Measurements from ENCODE around the gene VPS37D. TPM values are rescaled to one million over a fixed set of nuclear protein-coding genes. Genes with fewer than 3 reads are reported as not detected.
A peak's percentile ranks its signal among the peaks of the same experiment; 100 is the strongest.

VPS37D gene
- total RNA-seq, 1 experiment from 2014 or later = 5.7 TPM

DNA sequence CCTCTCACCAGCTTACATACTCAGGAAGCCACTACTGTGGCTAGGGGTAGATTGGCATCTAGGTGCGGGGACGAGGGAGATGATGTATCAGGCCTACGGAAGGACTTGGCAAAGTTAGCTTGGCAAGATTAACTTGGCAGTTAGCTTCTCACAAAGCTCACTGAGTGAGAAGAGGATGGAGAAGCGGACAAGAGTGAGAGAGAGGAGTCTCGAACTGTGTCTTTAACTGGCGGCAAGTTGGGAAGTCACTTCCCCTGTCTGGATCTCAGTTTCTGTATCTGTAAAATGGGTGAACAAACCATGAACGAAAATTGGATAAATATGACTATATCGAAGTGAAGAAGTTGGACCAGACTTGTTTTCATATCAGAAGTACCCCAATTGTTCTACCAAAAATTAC, 33.8 kb upstream of the VPS37D start (continued):
- TF ChIP-seq, protein P1, sequence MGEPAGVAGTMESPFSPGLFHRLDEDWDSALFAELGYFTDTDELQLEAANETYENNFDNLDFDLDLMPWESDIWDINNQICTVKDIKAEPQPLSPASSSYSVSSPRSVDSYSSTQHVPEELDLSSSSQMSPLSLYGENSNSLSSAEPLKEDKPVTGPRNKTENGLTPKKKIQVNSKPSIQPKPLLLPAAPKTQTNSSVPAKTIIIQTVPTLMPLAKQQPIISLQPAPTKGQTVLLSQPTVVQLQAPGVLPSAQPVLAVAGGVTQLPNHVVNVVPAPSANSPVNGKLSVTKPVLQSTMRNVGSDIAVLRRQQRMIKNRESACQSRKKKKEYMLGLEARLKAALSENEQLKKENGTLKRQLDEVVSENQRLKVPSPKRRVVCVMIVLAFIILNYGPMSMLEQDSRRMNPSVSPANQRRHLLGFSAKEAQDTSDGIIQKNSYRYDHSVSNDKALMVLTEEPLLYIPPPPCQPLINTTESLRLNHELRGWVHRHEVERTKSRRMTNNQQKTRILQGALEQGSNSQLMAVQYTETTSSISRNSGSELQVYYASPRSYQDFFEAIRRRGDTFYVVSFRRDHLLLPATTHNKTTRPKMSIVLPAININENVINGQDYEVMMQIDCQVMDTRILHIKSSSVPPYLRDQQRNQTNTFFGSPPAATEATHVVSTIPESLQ (CRISPR knock-in tag; IDR thresholded peaks at IDR 0.05) = no peak
- no peak for TF ChIP-seq GRHL2 (CRISPR knock-in tag; IDR thresholded peaks at IDR 0.05; ENCODE audit: insufficient replicate concordance, severe bottlenecking)
- TF ChIP-seq JAZF1 (CRISPR knock-in tag; IDR thresholded peaks at IDR 0.05) = no peak
- no peak for TF ChIP-seq ZNF423 (CRISPR knock-in tag; IDR thresholded peaks at IDR 0.05)
- no peak for TF ChIP-seq TEAD1 (CRISPR knock-in tag; IDR thresholded peaks at IDR 0.05)
- TF ChIP-seq, protein P2, sequence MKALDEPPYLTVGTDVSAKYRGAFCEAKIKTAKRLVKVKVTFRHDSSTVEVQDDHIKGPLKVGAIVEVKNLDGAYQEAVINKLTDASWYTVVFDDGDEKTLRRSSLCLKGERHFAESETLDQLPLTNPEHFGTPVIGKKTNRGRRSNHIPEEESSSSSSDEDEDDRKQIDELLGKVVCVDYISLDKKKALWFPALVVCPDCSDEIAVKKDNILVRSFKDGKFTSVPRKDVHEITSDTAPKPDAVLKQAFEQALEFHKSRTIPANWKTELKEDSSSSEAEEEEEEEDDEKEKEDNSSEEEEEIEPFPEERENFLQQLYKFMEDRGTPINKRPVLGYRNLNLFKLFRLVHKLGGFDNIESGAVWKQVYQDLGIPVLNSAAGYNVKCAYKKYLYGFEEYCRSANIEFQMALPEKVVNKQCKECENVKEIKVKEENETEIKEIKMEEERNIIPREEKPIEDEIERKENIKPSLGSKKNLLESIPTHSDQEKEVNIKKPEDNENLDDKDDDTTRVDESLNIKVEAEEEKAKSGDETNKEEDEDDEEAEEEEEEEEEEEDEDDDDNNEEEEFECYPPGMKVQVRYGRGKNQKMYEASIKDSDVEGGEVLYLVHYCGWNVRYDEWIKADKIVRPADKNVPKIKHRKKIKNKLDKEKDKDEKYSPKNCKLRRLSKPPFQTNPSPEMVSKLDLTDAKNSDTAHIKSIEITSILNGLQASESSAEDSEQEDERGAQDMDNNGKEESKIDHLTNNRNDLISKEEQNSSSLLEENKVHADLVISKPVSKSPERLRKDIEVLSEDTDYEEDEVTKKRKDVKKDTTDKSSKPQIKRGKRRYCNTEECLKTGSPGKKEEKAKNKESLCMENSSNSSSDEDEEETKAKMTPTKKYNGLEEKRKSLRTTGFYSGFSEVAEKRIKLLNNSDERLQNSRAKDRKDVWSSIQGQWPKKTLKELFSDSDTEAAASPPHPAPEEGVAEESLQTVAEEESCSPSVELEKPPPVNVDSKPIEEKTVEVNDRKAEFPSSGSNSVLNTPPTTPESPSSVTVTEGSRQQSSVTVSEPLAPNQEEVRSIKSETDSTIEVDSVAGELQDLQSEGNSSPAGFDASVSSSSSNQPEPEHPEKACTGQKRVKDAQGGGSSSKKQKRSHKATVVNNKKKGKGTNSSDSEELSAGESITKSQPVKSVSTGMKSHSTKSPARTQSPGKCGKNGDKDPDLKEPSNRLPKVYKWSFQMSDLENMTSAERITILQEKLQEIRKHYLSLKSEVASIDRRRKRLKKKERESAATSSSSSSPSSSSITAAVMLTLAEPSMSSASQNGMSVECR (CRISPR knock-in tag; IDR thresholded peaks at IDR 0.05; ENCODE audit: borderline replicate concordance) = no peak
- no peak for TF ChIP-seq CBFB (CRISPR knock-in tag; IDR thresholded peaks at IDR 0.05; ENCODE audit: low read depth)
- TF ChIP-seq, protein P3, sequence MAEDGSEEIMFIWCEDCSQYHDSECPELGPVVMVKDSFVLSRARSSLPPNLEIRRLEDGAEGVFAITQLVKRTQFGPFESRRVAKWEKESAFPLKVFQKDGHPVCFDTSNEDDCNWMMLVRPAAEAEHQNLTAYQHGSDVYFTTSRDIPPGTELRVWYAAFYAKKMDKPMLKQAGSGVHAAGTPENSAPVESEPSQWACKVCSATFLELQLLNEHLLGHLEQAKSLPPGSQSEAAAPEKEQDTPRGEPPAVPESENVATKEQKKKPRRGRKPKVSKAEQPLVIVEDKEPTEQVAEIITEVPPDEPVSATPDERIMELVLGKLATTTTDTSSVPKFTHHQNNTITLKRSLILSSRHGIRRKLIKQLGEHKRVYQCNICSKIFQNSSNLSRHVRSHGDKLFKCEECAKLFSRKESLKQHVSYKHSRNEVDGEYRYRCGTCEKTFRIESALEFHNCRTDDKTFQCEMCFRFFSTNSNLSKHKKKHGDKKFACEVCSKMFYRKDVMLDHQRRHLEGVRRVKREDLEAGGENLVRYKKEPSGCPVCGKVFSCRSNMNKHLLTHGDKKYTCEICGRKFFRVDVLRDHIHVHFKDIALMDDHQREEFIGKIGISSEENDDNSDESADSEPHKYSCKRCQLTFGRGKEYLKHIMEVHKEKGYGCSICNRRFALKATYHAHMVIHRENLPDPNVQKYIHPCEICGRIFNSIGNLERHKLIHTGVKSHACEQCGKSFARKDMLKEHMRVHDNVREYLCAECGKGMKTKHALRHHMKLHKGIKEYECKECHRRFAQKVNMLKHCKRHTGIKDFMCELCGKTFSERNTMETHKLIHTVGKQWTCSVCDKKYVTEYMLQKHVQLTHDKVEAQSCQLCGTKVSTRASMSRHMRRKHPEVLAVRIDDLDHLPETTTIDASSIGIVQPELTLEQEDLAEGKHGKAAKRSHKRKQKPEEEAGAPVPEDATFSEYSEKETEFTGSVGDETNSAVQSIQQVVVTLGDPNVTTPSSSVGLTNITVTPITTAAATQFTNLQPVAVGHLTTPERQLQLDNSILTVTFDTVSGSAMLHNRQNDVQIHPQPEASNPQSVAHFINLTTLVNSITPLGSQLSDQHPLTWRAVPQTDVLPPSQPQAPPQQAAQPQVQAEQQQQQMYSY (CRISPR knock-in tag; IDR thresholded peaks at IDR 0.05) = no peak
- TF ChIP-seq, protein P4, sequence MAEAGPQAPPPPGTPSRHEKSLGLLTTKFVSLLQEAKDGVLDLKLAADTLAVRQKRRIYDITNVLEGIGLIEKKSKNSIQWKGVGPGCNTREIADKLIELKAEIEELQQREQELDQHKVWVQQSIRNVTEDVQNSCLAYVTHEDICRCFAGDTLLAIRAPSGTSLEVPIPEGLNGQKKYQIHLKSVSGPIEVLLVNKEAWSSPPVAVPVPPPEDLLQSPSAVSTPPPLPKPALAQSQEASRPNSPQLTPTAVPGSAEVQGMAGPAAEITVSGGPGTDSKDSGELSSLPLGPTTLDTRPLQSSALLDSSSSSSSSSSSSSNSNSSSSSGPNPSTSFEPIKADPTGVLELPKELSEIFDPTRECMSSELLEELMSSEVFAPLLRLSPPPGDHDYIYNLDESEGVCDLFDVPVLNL (CRISPR knock-in tag; IDR thresholded peaks at IDR 0.05; ENCODE audit: borderline replicate concordance, low read depth) = no peak
- no peak for TF ChIP-seq FOXJ3 (CRISPR knock-in tag; IDR thresholded peaks at IDR 0.05; ENCODE audit: borderline replicate concordance)
- TF ChIP-seq HMGA2 (CRISPR knock-in tag; IDR thresholded peaks at IDR 0.05) = no peak

DNA sequence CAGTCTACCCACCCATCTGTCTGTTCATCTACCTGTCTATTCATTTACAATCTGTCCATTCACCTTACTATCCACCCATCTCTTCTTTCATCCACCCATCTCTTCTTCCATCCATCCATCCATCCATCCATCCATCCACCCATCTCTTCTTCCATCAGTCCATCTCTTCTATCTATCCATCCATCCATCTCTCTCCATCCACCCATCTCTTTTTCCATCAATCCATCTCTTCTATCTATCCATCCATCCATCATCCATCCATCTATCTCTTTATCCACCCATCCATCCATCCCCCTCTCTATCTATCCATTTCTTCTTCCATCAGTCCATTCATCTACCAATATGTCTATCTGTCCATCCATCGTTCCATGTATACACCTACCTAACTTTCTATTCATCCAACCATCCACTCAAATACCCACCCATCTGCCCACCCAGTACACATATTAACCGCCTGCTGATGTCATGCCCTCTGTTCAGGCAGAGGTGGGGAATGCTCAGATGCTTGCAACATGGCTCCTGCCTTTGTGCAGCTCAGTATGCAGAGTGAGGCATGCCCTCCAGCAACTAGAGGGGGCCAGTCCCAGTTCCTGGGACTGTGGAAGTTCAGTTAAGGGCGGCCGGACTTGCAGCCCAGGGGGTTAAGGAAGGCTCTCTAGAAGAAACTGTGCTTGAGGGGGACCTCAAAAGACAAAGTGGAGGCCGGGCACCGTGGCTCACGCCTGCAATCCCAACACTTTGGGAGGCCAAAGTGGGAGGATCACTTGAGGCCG, 32.0 kb upstream of the VPS37D start:
- Mint-ChIP-seq H3K27me3 (ENCODE audit: low read depth) (no peaks in the 10 kb centered on the region), H3K4me1 (peaks cover 7% of the 10 kb centered on the region), H3K4me3 (no peak overlapping the region), H3K27ac (no peak overlapping the region), H3K9me3 (no peaks in the 10 kb centered on the region), H3K36me3 (no peaks in the 10 kb centered on the region)
- DNase-seq (ENCODE audit: low spot score) (no peak), ATAC-seq (no peak)
- CTCF ChIA-PET = interaction anchor here (1.1 to 3.1 kb wide), 4 partner anchors 11 to 90 kb away, joined by 4 to 12 read pairs (median 8); partner anchors contain the start of gene MLXIPL
- POLR2A ChIA-PET = interaction anchor here (1.2 kb wide), 1 partner anchor 11 kb away, joined by 3 read pairs; the partner anchor contains the start of gene MLXIPL
- TF ChIP-seq ZNF121 (CRISPR knock-in tag; IDR thresholded peaks at IDR 0.05) (no peak), JUN (CRISPR knock-in tag; IDR thresholded peaks at IDR 0.05) (no peak), GTF2I (CRISPR knock-in tag; conservative IDR thresholded peaks at IDR 0.05) (0 out of 2 replicates have a peak, but pooled peaks have one; percentile 8), JAZF1 (CRISPR knock-in tag; IDR thresholded peaks at IDR 0.05) (no peak), FOXJ3 (CRISPR knock-in tag; IDR thresholded peaks at IDR 0.05; ENCODE audit: borderline replicate concordance) (no peak)
- TF ChIP-seq, protein P5, sequence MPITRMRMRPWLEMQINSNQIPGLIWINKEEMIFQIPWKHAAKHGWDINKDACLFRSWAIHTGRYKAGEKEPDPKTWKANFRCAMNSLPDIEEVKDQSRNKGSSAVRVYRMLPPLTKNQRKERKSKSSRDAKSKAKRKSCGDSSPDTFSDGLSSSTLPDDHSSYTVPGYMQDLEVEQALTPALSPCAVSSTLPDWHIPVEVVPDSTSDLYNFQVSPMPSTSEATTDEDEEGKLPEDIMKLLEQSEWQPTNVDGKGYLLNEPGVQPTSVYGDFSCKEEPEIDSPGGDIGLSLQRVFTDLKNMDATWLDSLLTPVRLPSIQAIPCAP (CRISPR knock-in tag; IDR thresholded peaks at IDR 0.05) = no peak
- TF ChIP-seq, protein P6, sequence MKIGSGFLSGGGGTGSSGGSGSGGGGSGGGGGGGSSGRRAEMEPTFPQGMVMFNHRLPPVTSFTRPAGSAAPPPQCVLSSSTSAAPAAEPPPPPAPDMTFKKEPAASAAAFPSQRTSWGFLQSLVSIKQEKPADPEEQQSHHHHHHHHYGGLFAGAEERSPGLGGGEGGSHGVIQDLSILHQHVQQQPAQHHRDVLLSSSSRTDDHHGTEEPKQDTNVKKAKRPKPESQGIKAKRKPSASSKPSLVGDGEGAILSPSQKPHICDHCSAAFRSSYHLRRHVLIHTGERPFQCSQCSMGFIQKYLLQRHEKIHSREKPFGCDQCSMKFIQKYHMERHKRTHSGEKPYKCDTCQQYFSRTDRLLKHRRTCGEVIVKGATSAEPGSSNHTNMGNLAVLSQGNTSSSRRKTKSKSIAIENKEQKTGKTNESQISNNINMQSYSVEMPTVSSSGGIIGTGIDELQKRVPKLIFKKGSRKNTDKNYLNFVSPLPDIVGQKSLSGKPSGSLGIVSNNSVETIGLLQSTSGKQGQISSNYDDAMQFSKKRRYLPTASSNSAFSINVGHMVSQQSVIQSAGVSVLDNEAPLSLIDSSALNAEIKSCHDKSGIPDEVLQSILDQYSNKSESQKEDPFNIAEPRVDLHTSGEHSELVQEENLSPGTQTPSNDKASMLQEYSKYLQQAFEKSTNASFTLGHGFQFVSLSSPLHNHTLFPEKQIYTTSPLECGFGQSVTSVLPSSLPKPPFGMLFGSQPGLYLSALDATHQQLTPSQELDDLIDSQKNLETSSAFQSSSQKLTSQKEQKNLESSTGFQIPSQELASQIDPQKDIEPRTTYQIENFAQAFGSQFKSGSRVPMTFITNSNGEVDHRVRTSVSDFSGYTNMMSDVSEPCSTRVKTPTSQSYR (CRISPR knock-in tag; IDR thresholded peaks at IDR 0.05) = no peak
- TF ChIP-seq, protein P7, sequence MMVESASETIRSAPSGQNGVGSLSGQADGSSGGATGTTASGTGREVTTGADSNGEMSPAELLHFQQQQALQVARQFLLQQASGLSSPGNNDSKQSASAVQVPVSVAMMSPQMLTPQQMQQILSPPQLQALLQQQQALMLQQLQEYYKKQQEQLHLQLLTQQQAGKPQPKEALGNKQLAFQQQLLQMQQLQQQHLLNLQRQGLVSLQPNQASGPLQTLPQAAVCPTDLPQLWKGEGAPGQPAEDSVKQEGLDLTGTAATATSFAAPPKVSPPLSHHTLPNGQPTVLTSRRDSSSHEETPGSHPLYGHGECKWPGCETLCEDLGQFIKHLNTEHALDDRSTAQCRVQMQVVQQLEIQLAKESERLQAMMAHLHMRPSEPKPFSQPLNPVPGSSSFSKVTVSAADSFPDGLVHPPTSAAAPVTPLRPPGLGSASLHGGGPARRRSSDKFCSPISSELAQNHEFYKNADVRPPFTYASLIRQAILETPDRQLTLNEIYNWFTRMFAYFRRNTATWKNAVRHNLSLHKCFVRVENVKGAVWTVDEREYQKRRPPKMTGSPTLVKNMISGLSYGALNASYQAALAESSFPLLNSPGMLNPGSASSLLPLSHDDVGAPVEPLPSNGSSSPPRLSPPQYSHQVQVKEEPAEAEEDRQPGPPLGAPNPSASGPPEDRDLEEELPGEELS (CRISPR knock-in tag; IDR thresholded peaks at IDR 0.05) = no peak

Measured in WTC11 (cell line).